Type B pancreatic cell (in vitro differentiated cells): ENCODE data around the gene SEMA3D. TPM values are rescaled to one million over a fixed set of nuclear protein-coding genes. Genes with fewer than 3 reads are reported as not detected.
"Not testable (repeated sequence)": the region's sequence is repeated elsewhere in the genome, so short reads cannot be mapped to it uniquely, and the experiment has no call there.

Experiments
- DNase-seq: peaks from one replicate; pipeline ENCODE4 v3.0.0; 2021; ENCODE audit warnings: mixed read lengths; ENCODE audit not compliant: unreplicated experiment; ENCODE audit errors: extremely low spot score
- H3K27ac Mint-ChIP-seq: 2 replicates; pipeline ENCODE4 v1.8.0; 2021; ENCODE audit warnings: mild to moderate bottlenecking, mixed read lengths
- H3K27me3 Mint-ChIP-seq: 2 replicates; pipeline ENCODE4 v1.8.0; 2021; ENCODE audit warnings: mixed read lengths
- H3K36me3 Mint-ChIP-seq: 2 replicates; pipeline ENCODE4 v1.8.0; 2021; ENCODE audit warnings: mixed read lengths
- H3K4me1 Mint-ChIP-seq: one replicate; pipeline ENCODE4 v1.8.0; 2021; ENCODE audit warnings: mixed read lengths; ENCODE audit not compliant: unreplicated experiment
- H3K4me3 Mint-ChIP-seq: 2 replicates; pipeline ENCODE4 v1.8.0; 2021; ENCODE audit warnings: mild to moderate bottlenecking, mixed read lengths
- H3K9me3 Mint-ChIP-seq: 2 replicates; pipeline ENCODE4 v1.8.0; 2021; ENCODE audit warnings: mixed read lengths
- total RNA-seq: library from RNA; stranded (reverse); gene quantifications from 2 replicates; pipeline ENCODE4 v1.2.1, GENCODE V29; 2021; ENCODE audit warnings: low replicate concordance
- TF ChIP-seq, protein P1 (sequence below): fragments of 200-600 bp; sonication (generic); conservative IDR thresholded peaks from 2 replicates; pipeline ENCODE4 v1.5.0; 2021; ENCODE audit warnings: antibody characterized with exemption, mild to moderate bottlenecking

The SEMA3D gene
- total RNA-seq, 1 donor from 2014 or later = 52.9 TPM

DNA sequence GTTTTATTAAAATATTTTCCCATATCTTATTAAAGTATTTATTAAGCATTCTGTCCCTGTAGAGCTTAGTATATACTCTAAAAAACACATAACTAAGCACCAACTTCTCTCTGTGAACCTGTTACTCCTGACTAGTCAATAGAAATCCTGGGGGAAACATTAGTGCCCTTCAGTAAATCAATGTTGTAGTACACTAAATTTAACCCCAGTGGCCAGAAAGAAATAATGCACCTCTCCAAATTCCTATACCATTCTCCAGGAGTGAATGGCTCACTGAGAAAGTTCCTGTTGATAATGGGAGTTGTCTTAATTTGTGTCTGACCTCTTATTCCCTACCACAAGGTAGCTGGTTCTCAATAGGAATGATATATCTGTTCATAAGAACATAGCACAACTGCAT, 188.2 kb downstream of the SEMA3D start:
- H3K36me3 Mint-ChIP-seq = peaks cover 12% of the 10 kb centered on the region
- H3K4me1 Mint-ChIP-seq = peaks cover 31% of the 10 kb centered on the region
- TF ChIP-seq, protein P1, sequence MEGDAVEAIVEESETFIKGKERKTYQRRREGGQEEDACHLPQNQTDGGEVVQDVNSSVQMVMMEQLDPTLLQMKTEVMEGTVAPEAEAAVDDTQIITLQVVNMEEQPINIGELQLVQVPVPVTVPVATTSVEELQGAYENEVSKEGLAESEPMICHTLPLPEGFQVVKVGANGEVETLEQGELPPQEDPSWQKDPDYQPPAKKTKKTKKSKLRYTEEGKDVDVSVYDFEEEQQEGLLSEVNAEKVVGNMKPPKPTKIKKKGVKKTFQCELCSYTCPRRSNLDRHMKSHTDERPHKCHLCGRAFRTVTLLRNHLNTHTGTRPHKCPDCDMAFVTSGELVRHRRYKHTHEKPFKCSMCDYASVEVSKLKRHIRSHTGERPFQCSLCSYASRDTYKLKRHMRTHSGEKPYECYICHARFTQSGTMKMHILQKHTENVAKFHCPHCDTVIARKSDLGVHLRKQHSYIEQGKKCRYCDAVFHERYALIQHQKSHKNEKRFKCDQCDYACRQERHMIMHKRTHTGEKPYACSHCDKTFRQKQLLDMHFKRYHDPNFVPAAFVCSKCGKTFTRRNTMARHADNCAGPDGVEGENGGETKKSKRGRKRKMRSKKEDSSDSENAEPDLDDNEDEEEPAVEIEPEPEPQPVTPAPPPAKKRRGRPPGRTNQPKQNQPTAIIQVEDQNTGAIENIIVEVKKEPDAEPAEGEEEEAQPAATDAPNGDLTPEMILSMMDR = peak; percentile 60
- peaks cover 5% of the 10 kb centered on the region for H3K9me3 Mint-ChIP-seq
- H3K27me3 Mint-ChIP-seq = no peaks in the 10 kb centered on the region
- H3K27ac Mint-ChIP-seq = no peak overlapping the region
- DNase-seq = no peak
- no peak overlapping the region for H3K4me3 Mint-ChIP-seq

DNA sequence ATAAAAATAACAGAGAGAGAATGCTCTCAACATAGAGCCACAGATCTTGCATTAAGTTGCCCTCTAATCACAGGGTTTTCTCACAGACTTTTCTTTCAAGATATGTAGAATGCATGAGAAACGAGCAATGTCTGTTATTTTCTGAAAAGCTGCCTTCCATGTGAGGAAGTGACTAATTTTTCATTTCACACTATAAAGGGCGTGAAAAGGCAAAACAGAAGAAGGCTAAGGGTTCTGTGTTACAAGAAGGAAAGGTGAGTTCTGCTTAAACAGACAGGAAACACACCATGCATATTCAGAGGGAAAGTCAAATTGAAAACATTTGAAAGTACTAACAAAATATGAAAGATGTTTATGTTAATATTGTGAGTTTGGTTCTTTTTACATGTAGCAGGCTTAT, 189.2 kb downstream of the SEMA3D start:
- no peak for DNase-seq
- H3K9me3 Mint-ChIP-seq = peaks cover 5% of the 10 kb centered on the region
- H3K36me3 Mint-ChIP-seq = peaks cover 11% of the 10 kb centered on the region
- H3K27ac Mint-ChIP-seq = no peak overlapping the region
- TF ChIP-seq, protein P1 = no peak
- H3K4me3 Mint-ChIP-seq = no peak overlapping the region
- peaks cover 29% of the 10 kb centered on the region for H3K4me1 Mint-ChIP-seq
- H3K27me3 Mint-ChIP-seq = no peaks in the 10 kb centered on the region

DNA sequence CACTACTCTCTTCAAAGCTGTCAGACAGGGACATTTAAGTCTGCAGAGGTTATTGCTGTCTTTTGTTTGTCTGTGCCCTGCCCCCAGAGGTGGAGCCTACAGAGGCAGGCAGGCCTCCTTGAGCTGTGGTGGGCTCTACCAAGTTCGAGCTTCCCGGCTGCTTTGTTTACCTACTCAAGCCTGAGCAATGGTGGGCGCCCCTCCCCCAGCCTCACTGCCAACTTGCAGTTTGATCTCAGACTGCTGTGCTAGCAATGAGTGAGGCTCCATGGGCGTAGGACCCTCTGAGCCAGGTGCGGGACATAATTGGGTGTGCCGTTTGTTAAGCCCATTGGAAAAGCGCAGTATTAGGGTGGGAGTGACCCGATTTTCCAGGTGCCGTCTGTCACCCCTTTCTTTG, 193.9 kb downstream of the SEMA3D start:
- not testable (repeated sequence) for H3K4me1 Mint-ChIP-seq

DNA sequence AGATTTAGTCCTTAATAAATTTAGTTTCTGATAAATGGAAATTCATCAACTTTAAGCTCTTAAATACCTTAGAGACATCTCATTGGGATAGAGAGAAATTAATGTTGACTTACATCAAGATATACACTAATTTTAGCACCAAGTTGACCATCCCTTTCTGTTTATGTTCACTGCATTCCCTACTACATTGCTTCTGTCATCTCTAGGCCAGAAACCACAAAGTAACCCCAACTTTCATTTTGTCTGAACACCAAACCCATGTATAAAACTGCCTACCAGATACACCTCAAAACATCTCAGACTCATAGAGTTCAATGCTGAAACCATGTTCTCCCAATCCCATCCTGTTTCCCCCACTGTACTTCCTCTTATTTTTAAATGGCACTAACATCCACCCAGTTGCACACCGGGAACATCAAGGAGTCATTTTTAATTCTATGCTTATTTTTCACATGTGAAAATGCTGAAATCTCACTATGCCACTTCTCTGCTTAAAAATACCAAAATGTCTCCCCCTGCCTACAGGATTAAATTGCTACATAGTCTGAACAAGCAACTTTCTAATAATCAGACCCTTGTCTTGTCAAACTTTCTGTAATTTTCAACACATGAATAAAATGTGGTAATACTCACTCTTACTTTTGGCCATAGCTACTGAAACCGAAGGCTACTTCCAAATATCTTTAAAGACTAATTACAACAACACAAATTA, 201.6 kb downstream of the SEMA3D start:
- TF ChIP-seq, protein P1 = no peak
- Mint-ChIP-seq H3K9me3 (peaks cover 6% of the 10 kb centered on the region), H3K27ac (no peak overlapping the region), H3K27me3 (no peaks in the 10 kb centered on the region), H3K36me3 (no peaks in the 10 kb centered on the region), H3K4me3 (no peak overlapping the region), H3K4me1 (no peaks in the 10 kb centered on the region)
- no peak for DNase-seq

More for the DNA sequence above, 193.9 kb downstream of the SEMA3D start:
- not testable (repeated sequence) for H3K27me3 Mint-ChIP-seq, H3K9me3 Mint-ChIP-seq, H3K4me3 Mint-ChIP-seq, H3K36me3 Mint-ChIP-seq, H3K27ac Mint-ChIP-seq, DNase-seq

DNA sequence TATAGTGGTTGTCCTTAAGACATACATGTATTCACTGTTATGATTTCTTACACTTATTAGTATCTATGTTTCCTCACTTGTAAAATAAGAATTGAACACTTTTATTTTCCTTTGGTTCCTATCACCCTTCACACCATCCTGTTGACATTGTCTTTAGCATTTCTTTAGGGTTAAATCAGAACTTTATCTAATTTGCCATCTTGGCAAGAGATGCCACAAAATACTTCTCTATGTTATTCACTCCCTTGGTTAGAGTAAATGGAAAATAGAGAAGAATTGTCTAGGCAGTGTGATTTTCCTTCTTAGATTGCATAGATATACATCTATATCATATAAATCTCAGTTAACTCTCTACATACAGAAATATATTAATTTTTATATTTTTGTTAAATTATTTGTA, 204.7 kb downstream of the SEMA3D start:
- no peak for DNase-seq
- H3K36me3 Mint-ChIP-seq = no peaks in the 10 kb centered on the region
- peaks cover 6% of the 10 kb centered on the region for H3K9me3 Mint-ChIP-seq
- H3K27ac Mint-ChIP-seq = no peak overlapping the region
- no peaks in the 10 kb centered on the region for H3K27me3 Mint-ChIP-seq
- no peaks in the 10 kb centered on the region for H3K4me1 Mint-ChIP-seq
- H3K4me3 Mint-ChIP-seq = no peak overlapping the region
- TF ChIP-seq, protein P1 = no peak

DNA sequence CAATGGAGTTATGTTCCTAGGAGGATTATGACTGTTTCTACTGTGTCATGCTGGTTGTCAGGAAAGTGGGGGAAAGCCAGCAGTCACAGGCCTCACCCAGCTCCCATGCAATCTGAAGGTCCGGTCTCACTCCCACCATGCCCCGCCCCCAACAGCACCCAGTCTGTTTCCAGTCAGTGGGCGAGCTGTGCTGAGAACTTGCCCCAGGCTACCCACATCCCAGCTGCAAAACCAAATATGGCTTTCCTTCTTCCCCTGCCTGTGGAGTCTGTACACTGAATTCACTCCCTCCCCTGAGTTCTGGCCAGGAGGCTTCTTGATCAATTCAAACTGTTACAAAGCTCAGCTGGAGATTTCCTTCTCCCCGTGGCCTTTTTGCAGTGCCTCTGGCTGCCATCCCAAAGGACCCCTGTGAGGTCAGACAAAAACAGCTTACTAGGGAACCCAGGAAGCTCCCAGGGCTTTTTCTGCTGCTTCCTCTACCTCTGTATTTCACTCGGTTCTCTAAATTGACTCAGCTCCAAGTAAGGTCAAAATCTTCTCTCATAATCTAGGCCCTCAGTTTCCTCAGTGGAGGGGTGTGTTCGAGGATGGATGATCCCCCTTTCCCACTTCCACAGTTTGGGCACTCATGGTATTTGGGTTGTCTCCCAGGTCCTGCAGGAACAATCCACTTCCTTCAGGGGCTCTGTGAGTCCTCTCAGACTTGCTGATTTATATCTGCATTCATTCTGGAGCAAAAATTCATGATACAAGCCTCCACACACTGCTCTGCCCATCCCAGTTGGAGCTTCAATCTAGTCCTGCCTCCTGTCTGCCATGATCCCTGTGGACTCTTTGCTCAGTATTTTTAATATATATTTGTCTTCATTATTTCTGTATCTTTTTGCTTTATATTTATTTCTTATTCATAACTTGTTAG, 205.5 kb downstream of the SEMA3D start:
- H3K4me1 Mint-ChIP-seq = no peaks in the 10 kb centered on the region
- no peak overlapping the region for H3K27ac Mint-ChIP-seq
- TF ChIP-seq, protein P1 = no peak
- H3K4me3 Mint-ChIP-seq = no peak overlapping the region
- no peaks in the 10 kb centered on the region for H3K36me3 Mint-ChIP-seq
- no peak for DNase-seq
- no peaks in the 10 kb centered on the region for H3K27me3 Mint-ChIP-seq
- peaks cover 6% of the 10 kb centered on the region for H3K9me3 Mint-ChIP-seq
